HFF-Myc (cell line): ENCODE data around the gene JAZF1.

Experiments
- DNase-seq: peaks from one replicate; pipeline ENCODE4 v3.0.0-alpha.2; 2011; ENCODE audit warnings: low read depth; ENCODE audit errors: extremely low read depth
- H3K4me3 ChIP-seq: replicated peaks from 2 replicates; pipeline ENCODE4 v1.5.1; 2011; ENCODE audit warnings: low read depth, mild to moderate bottlenecking, control low read depth, low read length
- TF ChIP-seq, protein P1 (sequence below): IDR thresholded peaks from 2 replicates; pipeline ENCODE4 v1.5.1; 2012; ENCODE audit warnings: mild to moderate bottlenecking, low read depth, low read length, control low read depth; ENCODE audit errors: missing control alignments

Gene JAZF1

DNA sequence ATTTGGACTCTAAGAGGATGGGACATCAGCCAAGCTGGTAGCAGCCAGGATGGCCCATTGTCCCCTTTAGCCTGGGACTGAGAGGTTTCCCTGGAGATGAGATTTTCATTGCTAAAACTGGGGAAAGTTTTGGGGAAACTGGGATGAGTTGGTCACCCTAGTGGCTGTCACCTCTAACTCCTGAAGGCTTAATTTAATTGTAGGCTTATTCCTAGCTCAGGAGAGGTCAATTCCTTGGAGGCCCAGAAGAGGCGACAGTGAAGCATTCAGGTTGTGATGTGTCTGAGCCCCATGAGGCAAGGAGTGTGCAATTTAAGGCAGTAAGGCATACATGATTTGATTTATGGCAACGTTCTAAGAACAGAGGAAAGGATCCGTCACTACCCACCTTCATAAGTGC, 24.9 kb upstream of the JAZF1 start:
- H3K4me3 ChIP-seq: no peak overlapping the region
- no peak for DNase-seq
- TF ChIP-seq, protein P1, sequence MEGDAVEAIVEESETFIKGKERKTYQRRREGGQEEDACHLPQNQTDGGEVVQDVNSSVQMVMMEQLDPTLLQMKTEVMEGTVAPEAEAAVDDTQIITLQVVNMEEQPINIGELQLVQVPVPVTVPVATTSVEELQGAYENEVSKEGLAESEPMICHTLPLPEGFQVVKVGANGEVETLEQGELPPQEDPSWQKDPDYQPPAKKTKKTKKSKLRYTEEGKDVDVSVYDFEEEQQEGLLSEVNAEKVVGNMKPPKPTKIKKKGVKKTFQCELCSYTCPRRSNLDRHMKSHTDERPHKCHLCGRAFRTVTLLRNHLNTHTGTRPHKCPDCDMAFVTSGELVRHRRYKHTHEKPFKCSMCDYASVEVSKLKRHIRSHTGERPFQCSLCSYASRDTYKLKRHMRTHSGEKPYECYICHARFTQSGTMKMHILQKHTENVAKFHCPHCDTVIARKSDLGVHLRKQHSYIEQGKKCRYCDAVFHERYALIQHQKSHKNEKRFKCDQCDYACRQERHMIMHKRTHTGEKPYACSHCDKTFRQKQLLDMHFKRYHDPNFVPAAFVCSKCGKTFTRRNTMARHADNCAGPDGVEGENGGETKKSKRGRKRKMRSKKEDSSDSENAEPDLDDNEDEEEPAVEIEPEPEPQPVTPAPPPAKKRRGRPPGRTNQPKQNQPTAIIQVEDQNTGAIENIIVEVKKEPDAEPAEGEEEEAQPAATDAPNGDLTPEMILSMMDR: no peak

DNA sequence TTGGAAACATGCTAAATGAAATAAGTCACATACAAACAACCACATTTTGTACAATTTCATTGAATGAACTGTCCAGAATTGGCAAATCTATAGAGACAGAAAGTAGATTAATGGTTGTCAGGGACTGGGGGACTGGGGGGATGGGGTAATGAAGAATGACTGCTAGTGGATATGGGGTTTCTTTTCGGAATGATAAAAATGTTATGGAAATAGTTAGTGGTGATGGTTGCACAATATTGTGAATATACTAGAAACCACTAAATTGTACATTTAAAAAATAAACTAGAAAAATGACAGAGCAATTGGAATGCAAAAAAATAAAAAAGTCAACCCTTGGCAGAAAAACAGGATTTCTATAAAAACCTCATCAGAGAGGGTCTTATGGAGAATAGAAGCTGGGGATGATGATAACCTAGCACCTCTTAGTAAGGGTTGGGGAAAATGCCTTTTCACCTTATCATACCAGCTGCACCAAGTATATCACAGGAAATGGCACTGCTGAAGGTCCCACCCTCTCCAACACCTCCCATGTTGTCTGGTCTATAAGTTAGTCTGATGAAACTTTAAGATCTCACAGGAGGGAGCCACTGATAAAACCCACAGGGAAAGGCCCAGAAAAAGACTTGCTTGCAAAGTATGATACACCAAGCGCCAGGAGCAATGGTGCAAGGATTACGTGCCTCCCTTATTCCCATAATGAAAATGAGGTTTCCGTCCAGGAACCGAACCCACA, 23.1 kb upstream of the JAZF1 start:
- no peak for DNase-seq
- H3K4me3 ChIP-seq: no peak overlapping the region
- TF ChIP-seq, protein P1: no peak

DNA sequence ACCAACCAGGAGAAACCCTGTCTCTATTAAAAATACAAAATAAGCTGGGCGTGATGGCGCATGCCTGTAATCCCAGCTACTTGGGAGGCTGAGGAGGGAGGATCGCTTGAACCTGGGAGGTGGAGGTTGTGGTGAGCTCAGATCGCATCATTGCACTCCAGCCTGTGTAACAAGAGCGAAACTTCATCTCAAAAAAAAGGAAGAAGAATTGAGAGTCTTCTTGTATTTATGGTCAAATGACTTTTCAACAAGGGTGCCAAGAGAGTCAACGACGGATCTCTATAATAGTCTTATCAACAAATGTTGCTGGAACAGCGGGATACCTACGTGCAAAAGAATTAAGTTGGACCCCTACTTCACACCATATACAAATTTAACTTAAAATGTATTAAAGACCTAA, 21.6 kb upstream of the JAZF1 start:
- H3K4me3 ChIP-seq: no peak overlapping the region
- DNase-seq: no peak
- TF ChIP-seq, protein P1: no peak

DNA sequence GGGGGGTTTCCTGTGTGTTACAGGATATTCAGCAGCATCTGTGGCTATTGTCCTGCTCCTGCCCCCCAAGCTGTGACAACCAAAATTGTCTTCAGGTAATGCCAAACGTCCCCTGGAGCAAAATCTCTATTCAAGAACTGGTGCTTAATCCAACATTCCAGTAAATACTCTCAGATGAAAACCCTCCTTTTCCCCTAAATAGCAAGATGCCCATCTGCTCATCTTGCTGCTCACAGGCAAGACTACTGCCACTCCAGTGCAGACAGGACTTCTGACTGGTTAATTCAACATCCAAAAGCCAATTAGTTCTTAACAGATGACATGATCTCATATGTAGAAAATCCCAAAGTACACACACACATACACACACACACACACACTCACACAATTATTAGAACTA, 20.5 kb upstream of the JAZF1 start:
- DNase-seq: no peak
- H3K4me3 ChIP-seq: no peak overlapping the region
- TF ChIP-seq, protein P1: no peak

DNA sequence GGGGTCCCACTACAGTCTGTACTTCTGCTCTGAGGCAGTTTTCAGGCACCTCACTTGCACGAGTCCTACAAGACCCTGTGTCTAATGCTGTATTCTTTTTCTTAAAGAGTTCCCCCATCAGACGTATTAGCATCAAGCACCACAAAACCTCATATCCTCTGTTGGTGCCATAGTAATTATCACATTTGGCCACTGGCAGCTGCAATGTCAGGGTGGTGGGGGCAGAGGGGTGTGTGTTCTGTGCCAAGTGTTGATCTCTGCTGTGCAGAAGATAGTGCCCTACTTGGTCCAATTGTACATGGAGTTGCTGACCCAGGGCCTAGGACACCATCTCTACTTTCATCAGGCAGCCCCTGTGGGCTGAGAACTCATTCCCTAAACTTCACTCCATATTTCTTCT, 20.0 kb upstream of the JAZF1 start:
- TF ChIP-seq, protein P1: no peak
- no peak overlapping the region for H3K4me3 ChIP-seq
- no peak for DNase-seq

DNA sequence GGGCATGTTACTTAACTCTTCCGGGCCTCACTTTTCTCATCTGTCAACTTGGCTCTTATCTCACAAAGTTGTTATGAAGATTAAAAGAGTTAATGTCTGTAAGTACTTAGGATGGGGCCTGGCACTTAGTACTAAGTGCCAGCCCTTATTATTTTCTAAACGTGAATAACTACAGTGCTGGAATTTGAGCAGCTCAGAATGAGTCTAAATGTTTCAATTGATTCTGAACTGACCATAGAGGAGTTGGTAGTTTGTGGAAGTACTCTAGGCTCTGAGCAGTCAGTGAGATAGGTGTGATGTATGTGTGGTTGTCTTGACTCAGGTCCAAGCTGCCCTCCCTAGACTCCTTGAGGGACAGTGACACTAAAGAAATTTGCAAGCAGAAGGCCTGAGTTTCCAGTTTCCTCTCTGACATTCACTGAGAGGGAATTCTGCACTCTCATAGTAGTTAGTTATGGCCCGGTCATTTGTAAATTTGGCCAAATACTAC, 18.5 kb upstream of the JAZF1 start:
- no peak for DNase-seq
- TF ChIP-seq, protein P1: no peak

More for the DNA sequence above, 18.5 kb upstream of the JAZF1 start:
- H3K4me3 ChIP-seq: no peak overlapping the region
